Nephron progenitor cell (in vitro differentiated cells): ENCODE measurements around the gene ZNF813.
A peak's percentile ranks its signal among the peaks of the same experiment; 100 is the strongest.
"Not testable (repeated sequence)": the region's sequence is repeated elsewhere in the genome, so short reads cannot be mapped to it uniquely, and the experiment has no call there.

Experiments
- DNase-seq: peaks from one replicate; pipeline ENCODE4 v3.0.0; 2021
- H3K27ac Mint-ChIP-seq: 2 replicates; pipeline ENCODE4 v1.8.0; 2021; ENCODE audit warnings: mild to moderate bottlenecking, moderate library complexity, mixed read lengths
- H3K27me3 Mint-ChIP-seq: 2 replicates; pipeline ENCODE4 v1.8.0; 2021; ENCODE audit warnings: mild to moderate bottlenecking, low read depth, mixed read lengths; ENCODE audit not compliant: poor library complexity
- H3K36me3 Mint-ChIP-seq: 2 replicates; pipeline ENCODE4 v1.8.0; 2021; ENCODE audit warnings: low read depth, mixed read lengths
- H3K4me1 Mint-ChIP-seq: 2 replicates; pipeline ENCODE4 v1.8.0; 2021; ENCODE audit warnings: mixed read lengths
- H3K4me3 Mint-ChIP-seq: 2 replicates; pipeline ENCODE4 v1.8.0; 2021; ENCODE audit warnings: mild to moderate bottlenecking, moderate library complexity, mixed read lengths
- H3K9me3 Mint-ChIP-seq: 2 replicates; pipeline ENCODE4 v1.8.0; 2021; ENCODE audit warnings: mild to moderate bottlenecking, moderate library complexity, mixed read lengths
- CTCF ChIP-seq: fragments of 200-600 bp; sonication (generic); IDR thresholded peaks from 2 replicates; pipeline ENCODE4 v1.5.0; 2021; ENCODE audit warnings: antibody characterized with exemption

The ZNF813 gene

DNA sequence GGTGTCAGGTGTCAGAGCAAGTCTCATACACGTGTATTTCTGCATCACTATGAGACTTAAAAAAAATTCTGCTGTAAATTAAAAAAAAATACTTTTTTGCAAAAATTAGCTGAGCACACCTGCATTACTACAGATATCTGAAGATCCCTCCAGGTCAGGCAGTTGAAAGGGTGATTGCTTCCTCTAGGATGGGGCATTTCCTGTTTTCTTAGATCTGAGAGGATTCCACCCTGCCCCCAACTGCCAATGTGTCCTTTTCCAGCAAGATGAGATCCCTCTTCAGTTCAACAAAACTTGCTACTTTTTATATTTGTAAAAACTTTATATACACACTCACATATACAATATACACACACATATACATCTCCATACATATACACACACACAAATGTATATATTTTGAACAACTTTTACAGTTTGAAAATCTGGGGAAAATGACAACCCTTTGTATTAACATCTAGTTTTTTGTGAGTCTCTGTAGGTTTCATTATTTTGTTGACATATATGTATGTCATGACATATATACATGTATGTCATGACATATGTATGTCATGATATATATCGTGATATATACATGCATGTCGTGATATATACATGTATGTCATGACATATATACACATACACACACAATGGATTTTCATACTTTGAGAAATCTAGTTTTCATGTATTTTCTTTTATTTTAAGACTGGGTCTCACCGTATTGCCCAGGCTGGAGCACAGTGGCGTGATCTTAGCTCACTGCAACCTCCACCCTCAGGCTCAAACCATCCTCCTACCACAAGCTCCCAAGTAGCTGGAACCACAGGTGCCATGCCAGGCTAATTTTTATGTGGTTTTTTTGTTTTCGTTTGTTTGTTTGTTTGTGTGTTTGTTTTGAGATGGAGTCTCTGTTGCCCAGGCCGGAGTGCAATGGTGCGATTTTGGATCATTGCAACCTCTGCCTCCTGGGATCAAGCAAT lies 17.8 kb downstream of the ZNF813 start:
- no peak overlapping the region for H3K4me3 Mint-ChIP-seq
- H3K4me1 Mint-ChIP-seq: no peaks in the 10 kb centered on the region
- no peak for DNase-seq
- peaks cover 99% of the 10 kb centered on the region for H3K36me3 Mint-ChIP-seq
- H3K27ac Mint-ChIP-seq: no peak overlapping the region
- H3K27me3 Mint-ChIP-seq: peaks cover 3% of the 10 kb centered on the region
- peaks cover 92% of the 10 kb centered on the region for H3K9me3 Mint-ChIP-seq
- no peak for TF ChIP-seq CTCF

GRCh38 chr19:53492153-53492552 lies 24.6 kb downstream of the ZNF813 start:
- DNase-seq: no peak
- TF ChIP-seq CTCF: no peak
- H3K4me3 Mint-ChIP-seq: no peak overlapping the region
- H3K4me1 Mint-ChIP-seq: peaks cover 5% of the 10 kb centered on the region
- peaks cover 97% of the 10 kb centered on the region for H3K36me3 Mint-ChIP-seq
- no peak overlapping the region for H3K27ac Mint-ChIP-seq
- peaks cover 93% of the 10 kb centered on the region for H3K9me3 Mint-ChIP-seq
- H3K27me3 Mint-ChIP-seq: no peaks in the 10 kb centered on the region

- H3K27me3 Mint-ChIP-seq, DNase-seq, H3K4me3 Mint-ChIP-seq: not testable (repeated sequence)
- H3K27ac Mint-ChIP-seq: peak overlapping the region; percentile 98
- H3K4me1 Mint-ChIP-seq: peaks cover 25% of the 10 kb centered on the region
- H3K36me3 Mint-ChIP-seq: peaks cover 46% of the 10 kb centered on the region
- peaks cover 51% of the 10 kb centered on the region for H3K9me3 Mint-ChIP-seq
Measured at GRCh38 chr19:53497311-53498023, 29.9 kb downstream of the ZNF813 start.

DNA sequence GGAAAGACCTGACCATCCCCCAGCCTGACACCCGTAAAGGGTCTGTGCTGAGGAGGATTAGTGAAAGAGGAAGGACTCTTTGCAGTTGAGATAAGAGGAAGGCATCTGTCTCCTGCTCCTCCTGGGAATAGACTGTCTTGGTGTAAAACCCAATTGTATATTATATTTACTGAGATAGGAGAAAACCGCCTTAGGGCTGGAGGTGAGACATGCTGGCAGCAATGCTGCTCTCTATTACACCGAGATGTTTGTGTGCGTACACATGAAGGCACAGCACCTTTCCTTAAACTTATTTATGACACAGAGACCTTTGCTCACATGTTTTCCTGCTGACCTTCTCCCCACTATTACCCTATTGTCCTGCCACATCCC lies 30.5 kb downstream of the ZNF813 start:
- peaks cover 25% of the 10 kb centered on the region for H3K4me1 Mint-ChIP-seq
- peak overlapping the region; percentile 97 for H3K27ac Mint-ChIP-seq
- H3K27me3 Mint-ChIP-seq, H3K4me3 Mint-ChIP-seq, DNase-seq: not testable (repeated sequence)
- H3K9me3 Mint-ChIP-seq: peaks cover 45% of the 10 kb centered on the region
- peaks cover 40% of the 10 kb centered on the region for H3K36me3 Mint-ChIP-seq

DNA sequence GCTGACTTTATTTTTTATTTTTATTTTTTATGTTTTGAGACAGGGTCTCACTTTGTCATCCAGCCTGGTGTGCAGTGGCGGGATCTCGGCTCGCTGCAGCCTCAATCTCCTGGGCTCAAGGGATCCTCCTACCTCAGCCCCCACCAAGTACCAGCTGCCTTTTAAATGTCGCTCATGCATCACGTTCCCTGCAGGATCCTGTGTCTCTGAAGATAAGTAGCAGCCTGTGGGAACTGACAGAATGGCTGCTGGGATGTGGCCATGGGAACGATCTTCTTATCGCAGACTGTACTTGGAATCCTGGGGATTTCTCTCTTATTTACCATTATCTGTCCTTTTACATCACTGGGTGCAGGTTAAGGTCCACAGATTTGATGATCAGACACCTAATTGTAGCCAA lies 35.6 kb downstream of the ZNF813 start:
- H3K4me1 Mint-ChIP-seq: peaks cover 48% of the 10 kb centered on the region
- not testable (repeated sequence) for H3K27ac Mint-ChIP-seq
- peak overlapping the region; percentile 18 for H3K4me3 Mint-ChIP-seq

DNA sequence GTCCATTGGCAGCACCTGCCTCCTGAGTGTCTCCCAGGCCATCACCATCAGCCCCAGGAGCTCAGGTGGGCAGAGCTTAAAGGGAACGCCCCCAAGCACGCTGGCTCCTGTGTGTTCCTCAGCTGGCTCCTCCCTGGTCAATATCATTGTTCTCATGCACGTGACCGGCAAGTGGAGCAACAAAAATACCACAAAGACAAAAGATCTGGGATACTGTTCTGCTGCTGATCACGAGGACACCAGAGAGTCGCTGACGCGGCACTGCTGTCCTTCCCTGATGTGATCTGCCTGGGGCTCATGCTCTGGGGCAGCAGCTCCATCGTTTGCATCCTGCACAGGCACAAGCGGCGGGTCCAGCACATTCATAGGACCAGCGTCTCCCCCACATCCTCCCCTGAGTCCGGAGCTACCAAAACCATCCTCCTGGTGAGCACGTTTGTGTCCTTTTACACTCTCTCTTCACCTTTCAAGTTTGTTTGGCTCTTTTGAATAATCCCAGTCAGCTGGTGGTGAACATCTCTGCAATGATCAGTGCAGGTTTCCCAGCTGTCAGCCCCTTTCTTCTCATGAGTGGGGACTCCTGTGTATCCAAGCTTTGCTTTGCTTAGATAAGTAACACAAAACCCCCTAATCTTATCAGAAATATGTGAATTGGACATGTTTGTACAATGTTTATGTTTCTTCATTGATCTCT lies 36.3 kb downstream of the ZNF813 start:
- H3K27me3 Mint-ChIP-seq, H3K27ac Mint-ChIP-seq, H3K9me3 Mint-ChIP-seq, H3K36me3 Mint-ChIP-seq, DNase-seq: not testable (repeated sequence)
- peaks cover 50% of the 10 kb centered on the region for H3K4me1 Mint-ChIP-seq
- TF ChIP-seq CTCF: peak; percentile 9
- peak overlapping the region; percentile 48 for H3K4me3 Mint-ChIP-seq

More for the DNA sequence above, 35.6 kb downstream of the ZNF813 start:
- not testable (repeated sequence) for H3K9me3 Mint-ChIP-seq, DNase-seq, H3K27me3 Mint-ChIP-seq, H3K36me3 Mint-ChIP-seq

GRCh38 chr19:53504365-53504703 lies 36.8 kb downstream of the ZNF813 start:
- not testable (repeated sequence) for H3K9me3 Mint-ChIP-seq, H3K36me3 Mint-ChIP-seq, H3K27me3 Mint-ChIP-seq
- TF ChIP-seq CTCF: peak; percentile 8
- peak; percentile 18 for DNase-seq
- H3K27ac Mint-ChIP-seq: peak overlapping the region; percentile 88
- peak overlapping the region; percentile 71 for H3K4me3 Mint-ChIP-seq
- H3K4me1 Mint-ChIP-seq: peaks cover 52% of the 10 kb centered on the region
